ENCODE results near the gene OR2S2.

DNA sequence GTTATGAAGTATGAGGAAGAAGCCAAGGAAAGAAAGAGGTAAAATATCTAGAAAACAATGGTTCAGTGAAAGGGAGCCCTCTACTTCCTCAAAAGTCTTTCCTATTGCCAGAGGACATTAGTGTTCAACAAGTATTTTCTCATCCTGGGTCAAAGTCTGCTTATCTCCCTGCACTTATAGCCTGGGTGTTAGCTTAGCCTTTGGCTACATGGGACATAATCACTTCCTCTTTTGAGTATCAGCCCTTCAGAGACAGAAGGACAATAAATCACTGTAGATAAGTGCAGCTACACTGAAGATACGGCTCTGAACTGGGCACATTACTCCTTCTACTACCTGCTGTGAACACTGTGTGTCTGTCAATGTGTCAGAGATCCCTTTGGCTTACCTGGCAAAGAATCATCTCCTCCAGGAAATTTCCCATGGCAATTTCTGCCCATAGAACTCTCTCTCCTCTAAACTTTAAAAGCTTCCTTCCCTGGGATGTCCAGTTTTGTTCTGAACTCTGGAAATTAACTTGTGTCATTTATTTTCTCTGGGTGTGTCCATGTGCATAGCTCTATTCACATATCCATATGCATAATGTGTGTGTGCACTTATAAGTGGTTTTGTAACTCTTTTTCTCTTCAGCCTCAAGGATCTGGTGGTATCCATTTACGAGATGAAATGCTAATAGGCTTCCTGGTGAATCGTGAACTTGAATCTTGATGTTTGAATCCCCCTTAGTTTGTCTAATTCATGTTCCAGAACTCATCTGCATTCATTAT is 48.8 kb upstream of the OR2S2 start:
- TF ChIP-seq CTCF (IDR thresholded peaks at IDR 0.05) (no peak), POLR2A (IDR thresholded peaks at IDR 0.05) (no peak)
